Naive thymus-derived CD4-positive, alpha-beta T cell (primary cell): ENCODE data around the gene RAB3B. TPM values are rescaled to one million over a fixed set of nuclear protein-coding genes. Genes with fewer than 3 reads are reported as not detected.
A peak's percentile ranks its signal among the peaks of the same experiment; 100 is the strongest.
"Not testable (repeated sequence)": the region's sequence is repeated elsewhere in the genome, so short reads cannot be mapped to it uniquely, and the experiment has no call there.

Experiments
- ATAC-seq: fragments of 150-1000 bp; cut with Tn5 transposase; 2 replicates; pipeline ENCODE4 v1.10.0; 2021; ENCODE audit warnings: mild to moderate bottlenecking, moderate library complexity
- CTCF ChIA-PET: fragments of 350-600 bp; sonication (Branson Sonifier 250); formaldehyde crosslinking; loops from one replicate; lab custom pipeline; 2021; ENCODE audit warnings: antibody characterized with exemption; lab: Charles Lee
- POLR2A ChIA-PET: fragments of 350-600 bp; sonication (Branson Sonifier 250); formaldehyde crosslinking; loops from one replicate; lab custom pipeline; 2021; ENCODE audit warnings: antibody characterized with exemption, inconsistent platforms; lab: Charles Lee
- DNase-seq, 9 donors: peaks; one replicate each; pipeline versions ENCODE4 v3.0.0 to v3.0.0-alpha.2; 2020 to 2022; ENCODE audit warnings: mixed read lengths in 1 of 9
- H3K27ac ChIP-seq: one replicate; pipeline ENCODE4 v1.7.0; 2013; ENCODE audit warnings: mild to moderate bottlenecking, low read depth, low read length, moderate library complexity
- H3K27me3 ChIP-seq, 2 donors: one replicate each; pipeline ENCODE4 v1.7.0; 2013; ENCODE audit warnings: low read length in 2 of 2, mild to moderate bottlenecking in 2 of 2, moderate library complexity in 2 of 2; ENCODE audit not compliant: control insufficient read depth in 2 of 2, insufficient read depth in 2 of 2
- H3K36me3 ChIP-seq, 3 experiments: 1 replicate in 2 of 3; 2 replicates in 1 of 3; pipeline ENCODE4 v1.7.0; 2013; ENCODE audit warnings: low read length in 3 of 3, mild to moderate bottlenecking in 3 of 3, moderate library complexity in 1 of 3; ENCODE audit not compliant: insufficient read depth in 3 of 3, control insufficient read depth in 2 of 3
- H3K4me1 ChIP-seq, 2 donors: one replicate each; pipeline ENCODE4 v1.7.0; 2013; ENCODE audit warnings: low read length in 2 of 2, mild to moderate bottlenecking in 2 of 2, moderate library complexity in 1 of 2; ENCODE audit not compliant: control insufficient read depth in 2 of 2, insufficient read depth in 2 of 2
- H3K4me3 ChIP-seq: 2 replicates; pipeline ENCODE4 v1.7.0; 2013; ENCODE audit warnings: mild to moderate bottlenecking, low read length
- H3K9me3 ChIP-seq, 3 experiments: 1 replicate in 2 of 3; 2 replicates in 1 of 3; pipeline ENCODE4 v1.7.0; 2013; ENCODE audit warnings: low read length in 3 of 3; ENCODE audit not compliant: control insufficient read depth in 2 of 3
- H3K27ac Mint-ChIP-seq, 9 donors: one replicate each; pipeline ENCODE4 v1.8.0; 2020 to 2022; ENCODE audit warnings: mixed read lengths in 9 of 9, mild to moderate bottlenecking in 8 of 9, moderate library complexity in 5 of 9, inconsistent platforms in 2 of 9
- H3K27me3 Mint-ChIP-seq, 5 donors: one replicate each; pipeline ENCODE4 v1.8.0; 2021 to 2022; ENCODE audit warnings: mixed read lengths in 5 of 5, mild to moderate bottlenecking in 1 of 5
- H3K36me3 Mint-ChIP-seq, 5 donors: one replicate each; pipeline ENCODE4 v1.8.0; 2020 to 2022; ENCODE audit warnings: mixed read lengths in 5 of 5, mild to moderate bottlenecking in 3 of 5, inconsistent platforms in 1 of 5
- H3K4me1 Mint-ChIP-seq, 7 donors: one replicate each; pipeline ENCODE4 v1.8.0; 2020 to 2022; ENCODE audit warnings: mixed read lengths in 7 of 7, mild to moderate bottlenecking in 3 of 7, inconsistent platforms in 1 of 7
- H3K4me3 Mint-ChIP-seq, 10 donors: one replicate each; pipeline ENCODE4 v1.8.0; 2020 to 2022; ENCODE audit warnings: mild to moderate bottlenecking in 10 of 10, mixed read lengths in 10 of 10, moderate library complexity in 6 of 10, inconsistent platforms in 2 of 10
- H3K9me3 Mint-ChIP-seq, 11 donors: one replicate each; pipeline ENCODE4 v1.8.0; 2020 to 2022; ENCODE audit warnings: mixed read lengths in 11 of 11, mild to moderate bottlenecking in 4 of 11, inconsistent platforms in 1 of 11, moderate library complexity in 1 of 11
- intact Hi-C, 2 donors: fragments of 100-400 bp; cut with micrococcal nuclease; formaldehyde crosslinking; loops; one replicate each; pipeline ENCODE4 v1.15.1; 2023
- polyA plus RNA-seq, 2 donors: library from polyadenylated mRNA; unstranded; fragments of 300-500 nt; fragmentation: Illumina TruSeq; gene quantifications; one replicate each; pipeline ENCODE4 v1.2.3, GENCODE V29; 2021
- total RNA-seq, 6 experiments: library from RNA in 5 of 6; stranded (reverse) in 5 of 6; gene quantifications; 1 replicate in 5 of 6; 2 replicates in 1 of 6; pipeline ENCODE4 v1.2.3 and lab custom pipeline; 2021 to 2026

Gene RAB3B
- total and polyA plus RNA-seq, 7 experiments from 2014 or later = 0.03 TPM; not detected in 6

DNA sequence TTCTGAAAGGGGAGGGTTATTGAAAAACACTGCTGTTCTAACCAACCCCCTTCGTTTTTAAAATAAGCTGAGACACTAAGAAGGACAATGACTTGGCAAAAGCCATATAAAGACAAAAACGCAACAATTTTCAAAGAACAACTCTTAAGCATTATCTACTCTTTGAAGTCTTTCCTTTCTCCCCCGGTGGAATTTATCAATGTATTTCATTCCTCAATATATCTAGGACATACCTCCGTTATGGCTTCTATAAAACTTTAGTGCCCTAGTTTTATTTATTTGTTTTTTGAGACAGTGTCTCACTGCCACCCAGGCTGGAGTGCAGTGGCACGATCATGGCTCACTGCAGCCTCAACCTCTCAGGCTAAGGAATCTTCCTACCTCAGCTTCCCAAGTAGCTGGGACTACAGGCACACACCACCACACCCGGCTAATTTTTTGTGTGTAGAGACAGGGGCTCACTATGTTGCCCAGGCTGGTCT lies 115.2 kb downstream of the RAB3B start:
- peaks cover 27 to 58% (median 37%) of the 10 kb centered on the region in 7 donors for H3K4me1 Mint-ChIP-seq
- intact Hi-C loops = loop anchor here in 1 of 2 donors (5.0 kb wide), 2 partner anchors 852 to 1322 kb away; partner anchors contain the start of genes CPT2 and ZYG11B
- ATAC-seq (no peak), DNase-seq (no peak)
- no peaks in the 10 kb centered on the region for H3K9me3 Mint-ChIP-seq
- Histone ChIP-seq H3K4me1 (peaks cover 16 to 26% of the 10 kb centered on the region in 2 donors), H3K36me3 (peaks cover 0 to 7% (median 0%) of the 10 kb centered on the region in 3 experiments), H3K27me3 (no peaks in the 10 kb centered on the region), H3K4me3 (no peak overlapping the region), H3K9me3 (no peaks in the 10 kb centered on the region), H3K27ac (no peak overlapping the region)
- peaks cover 0 to 18% (median 12%) of the 10 kb centered on the region in 5 donors for H3K36me3 Mint-ChIP-seq
- no peaks in the 10 kb centered on the region for H3K27me3 Mint-ChIP-seq
- ChIA-PET CTCF (interaction anchor here (0.7 kb wide), 1 partner anchor 518 kb away, joined by 3 read pairs; no protein-coding TSS in a partner anchor), POLR2A (interaction anchor here (0.6 to 1.0 kb wide), 2 partner anchors 12 to 13 kb away, joined by 3 read pairs; no protein-coding TSS in a partner anchor)
- H3K4me3 Mint-ChIP-seq = peak overlapping the region in 7 of 10 donors; percentile 29 to 80 (median 64)
- H3K27ac Mint-ChIP-seq = peak overlapping the region in 5 of 9 donors; percentile 7 to 66 (median 21)

DNA sequence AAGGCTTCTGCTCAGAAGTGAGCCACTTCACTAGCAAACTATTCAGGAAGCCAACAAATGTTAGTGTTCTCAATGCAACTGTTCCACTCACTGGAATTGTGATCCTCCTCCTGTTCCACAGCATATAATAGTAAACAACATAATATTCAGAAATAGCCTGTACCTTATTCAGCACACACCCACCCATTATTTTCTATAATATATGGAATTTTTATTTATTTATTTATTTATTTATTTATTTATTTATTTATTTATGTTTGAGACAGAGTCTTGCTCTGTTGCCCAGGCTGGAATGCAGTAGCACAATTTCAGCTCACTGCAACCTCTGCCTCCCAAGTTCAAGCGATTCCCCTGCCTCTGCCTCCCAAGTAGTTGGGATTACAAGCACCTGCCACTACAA lies 117.2 kb downstream of the RAB3B start:
- peaks cover 16 to 20% of the 10 kb centered on the region in 2 donors for H3K4me1 ChIP-seq
- H3K36me3 ChIP-seq, POLR2A ChIA-PET, CTCF ChIA-PET, ATAC-seq, H3K4me3 ChIP-seq, H3K27me3 Mint-ChIP-seq, intact Hi-C loops, H3K27ac Mint-ChIP-seq, H3K9me3 ChIP-seq, H3K27ac ChIP-seq, DNase-seq, H3K27me3 ChIP-seq, H3K9me3 Mint-ChIP-seq: not testable (repeated sequence)
- Mint-ChIP-seq H3K4me1 (peaks cover 32 to 73% (median 45%) of the 10 kb centered on the region in 7 donors), H3K36me3 (peaks cover 0 to 19% (median 12%) of the 10 kb centered on the region in 5 donors), H3K4me3 (peak overlapping the region in 3 of 10 donors; percentile 13 to 40 (median 27))

DNA sequence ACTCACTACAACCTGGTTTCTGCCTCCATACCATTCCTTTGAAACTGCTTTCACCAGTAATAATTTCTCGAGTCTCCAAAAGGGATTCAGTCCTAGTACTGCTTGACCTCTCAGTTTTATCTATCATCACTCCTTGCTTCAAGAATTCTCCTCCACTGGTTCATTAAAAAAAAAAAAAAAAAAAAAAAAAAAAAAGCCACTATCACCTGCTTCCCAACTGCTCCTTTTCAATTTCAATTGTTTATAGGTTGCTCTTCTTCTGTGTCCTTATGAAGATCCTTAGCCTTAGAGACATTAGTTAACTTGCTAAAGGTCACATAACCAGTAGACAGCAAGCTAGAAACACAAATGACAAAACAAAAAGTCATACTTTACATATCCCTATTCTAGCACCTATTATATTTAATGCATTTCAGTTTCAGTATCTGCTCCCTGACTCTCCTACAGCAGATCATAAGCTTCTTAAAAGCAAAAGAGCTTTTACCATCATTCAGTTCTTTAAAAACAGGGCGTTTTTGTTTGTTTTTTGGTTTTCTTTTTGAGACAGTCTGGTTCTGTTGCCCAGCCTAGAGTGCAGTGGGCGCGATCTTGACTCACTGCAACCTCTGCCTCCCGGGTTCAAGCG lies 119.0 kb downstream of the RAB3B start:
- peak overlapping the region in 3 of 9 donors; percentile 47 to 74 (median 54) for H3K27ac Mint-ChIP-seq
- intact Hi-C loops = no loop called here
- Histone ChIP-seq H3K4me3 (no peak overlapping the region), H3K9me3 (no peaks in the 10 kb centered on the region), H3K27ac (no peak overlapping the region), H3K27me3 (no peaks in the 10 kb centered on the region), H3K4me1 (peaks cover 5 to 7% of the 10 kb centered on the region in 2 donors), H3K36me3 (no peaks in the 10 kb centered on the region)
- POLR2A ChIA-PET = interaction anchor here (0.6 kb wide), 1 partner anchor 31 kb away, joined by 3 read pairs; no protein-coding TSS in a partner anchor
- peaks cover 0 to 23% (median 16%) of the 10 kb centered on the region in 5 donors for H3K36me3 Mint-ChIP-seq
- CTCF ChIA-PET = no interaction called here
- H3K4me3 Mint-ChIP-seq = peak overlapping the region in 7 of 10 donors; percentile 3 to 70 (median 31)
- no peaks in the 10 kb centered on the region for H3K27me3 Mint-ChIP-seq
- DNase-seq (no peak), ATAC-seq (no peak)
- H3K9me3 Mint-ChIP-seq = no peaks in the 10 kb centered on the region
- H3K4me1 Mint-ChIP-seq = peaks cover 49 to 89% (median 63%) of the 10 kb centered on the region in 7 donors

DNA sequence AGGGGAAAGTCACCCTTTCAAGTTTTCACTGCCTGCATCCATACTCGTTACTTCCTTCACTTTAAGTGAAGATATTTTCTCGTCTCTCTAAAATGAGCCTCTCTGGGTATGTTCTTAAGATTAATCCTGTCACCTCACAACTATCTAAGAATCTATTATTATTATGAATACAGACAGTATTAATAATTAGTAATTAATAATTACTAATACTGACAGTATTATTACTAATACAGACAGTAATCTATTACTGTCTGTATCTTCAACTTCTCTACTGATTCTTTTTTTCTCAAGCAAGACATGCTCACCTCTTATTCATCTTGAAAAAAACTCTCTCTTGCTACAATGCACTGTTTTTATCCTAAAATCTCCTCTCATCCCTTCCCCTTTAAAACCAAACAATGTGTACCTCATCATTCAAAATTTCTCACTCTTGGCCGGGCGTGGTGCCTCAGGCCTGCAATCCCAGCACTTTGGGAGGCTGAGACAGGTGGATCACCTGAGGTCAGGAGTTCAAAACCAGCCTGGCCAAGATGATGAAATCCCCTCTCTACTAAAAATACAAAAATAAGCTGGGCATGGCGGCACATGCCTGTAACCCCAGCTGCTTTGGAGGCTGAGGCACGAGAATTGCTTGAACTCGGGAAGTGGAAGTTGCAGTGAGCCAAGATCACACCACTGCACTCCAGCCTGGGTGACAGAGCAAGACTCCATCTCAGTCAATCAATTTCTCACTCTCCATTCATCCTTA lies 119.7 kb downstream of the RAB3B start:
- POLR2A ChIA-PET = interaction anchor here (0.6 kb wide), 1 partner anchor 32 kb away, joined by 3 read pairs; no protein-coding TSS in a partner anchor
- intact Hi-C loops = no loop called here
- no peaks in the 10 kb centered on the region for H3K9me3 ChIP-seq
- H3K36me3 Mint-ChIP-seq = peaks cover 0 to 23% (median 16%) of the 10 kb centered on the region in 5 donors
- DNase-seq (no peak), ATAC-seq (no peak)
- no peaks in the 10 kb centered on the region for H3K36me3 ChIP-seq
- H3K27me3 ChIP-seq = no peaks in the 10 kb centered on the region
- H3K27ac Mint-ChIP-seq = peak overlapping the region in 3 of 9 donors; percentile 12 to 62 (median 18)
- H3K4me1 ChIP-seq = peaks cover 5 to 6% of the 10 kb centered on the region in 2 donors
- CTCF ChIA-PET = no interaction called here
- H3K27ac ChIP-seq = no peak overlapping the region
- no peaks in the 10 kb centered on the region for H3K27me3 Mint-ChIP-seq
- no peaks in the 10 kb centered on the region for H3K9me3 Mint-ChIP-seq
- no peak overlapping the region for H3K4me3 ChIP-seq
- peaks cover 52 to 86% (median 65%) of the 10 kb centered on the region in 7 donors for H3K4me1 Mint-ChIP-seq
- H3K4me3 Mint-ChIP-seq = peak overlapping the region in 5 of 10 donors; percentile 17 to 70 (median 44)

DNA sequence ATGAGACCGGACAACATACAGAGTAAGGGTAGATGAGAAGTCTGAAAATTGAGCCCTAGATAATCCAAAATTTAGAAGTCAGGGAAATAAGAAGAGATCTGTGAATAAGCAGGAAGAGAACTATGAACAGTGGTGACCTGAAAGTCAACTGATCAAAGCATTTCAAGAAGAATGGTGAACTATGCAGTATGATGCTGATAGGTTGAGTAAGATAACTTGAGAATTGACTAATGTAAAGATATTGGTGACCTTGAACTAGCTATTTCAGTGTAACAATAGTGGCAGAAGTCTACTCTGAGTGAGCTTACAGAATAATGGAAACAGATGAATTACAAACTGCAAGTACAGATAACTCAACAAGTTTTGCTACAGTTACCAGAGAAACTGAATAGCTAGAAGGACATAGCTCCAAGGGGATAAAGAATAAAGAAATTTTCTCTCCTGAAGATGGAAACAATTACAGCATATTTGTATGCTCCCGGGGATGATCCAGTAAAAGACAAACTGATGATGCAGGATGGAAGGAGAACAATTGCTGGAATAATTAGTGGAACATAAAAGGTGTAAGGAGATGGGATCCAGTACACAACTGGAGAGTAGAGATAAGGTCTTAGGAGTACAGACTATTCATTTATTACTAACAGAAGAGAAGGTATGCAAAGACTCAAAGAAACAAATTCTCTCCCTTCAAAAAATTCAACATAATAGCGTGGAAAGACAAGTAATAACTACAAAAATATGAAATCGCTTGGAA lies 122.8 kb downstream of the RAB3B start:
- no peaks in the 10 kb centered on the region for H3K27me3 Mint-ChIP-seq
- Histone ChIP-seq H3K36me3 (no peaks in the 10 kb centered on the region), H3K4me3 (no peak overlapping the region), H3K4me1 (no peaks in the 10 kb centered on the region), H3K27me3 (no peaks in the 10 kb centered on the region), H3K27ac (no peak overlapping the region), H3K9me3 (no peaks in the 10 kb centered on the region)
- no peaks in the 10 kb centered on the region for H3K9me3 Mint-ChIP-seq
- intact Hi-C loops = no loop called here
- H3K36me3 Mint-ChIP-seq = peaks cover 0 to 16% (median 11%) of the 10 kb centered on the region in 5 donors
- CTCF ChIA-PET = no interaction called here
- peaks cover 42 to 74% (median 68%) of the 10 kb centered on the region in 7 donors for H3K4me1 Mint-ChIP-seq
- no peak for DNase-seq
- H3K27ac Mint-ChIP-seq = peak overlapping the region in 6 of 9 donors; percentile 2 to 90 (median 34)
- no peak for ATAC-seq
- peak overlapping the region in 4 of 10 donors; percentile 5 to 41 (median 28) for H3K4me3 Mint-ChIP-seq
- POLR2A ChIA-PET = no interaction called here

DNA sequence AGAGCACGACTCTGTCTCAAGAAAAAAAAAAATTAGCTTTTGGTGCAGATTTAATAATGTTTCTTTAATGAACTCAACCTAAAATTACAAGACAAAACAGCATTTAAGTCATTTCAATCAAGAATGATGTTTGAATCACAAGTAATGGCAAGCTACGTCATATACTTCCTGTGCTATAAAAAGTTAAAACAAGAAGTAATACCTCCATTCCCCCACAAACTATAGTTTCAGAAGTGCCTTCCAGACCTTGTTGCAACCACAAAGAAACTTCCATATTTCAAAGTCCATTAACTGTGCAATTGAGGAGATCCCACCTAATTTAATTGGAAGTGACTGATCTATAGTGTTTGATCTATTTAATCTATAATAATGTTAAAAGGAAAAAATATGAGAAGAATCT lies 127.1 kb downstream of the RAB3B start:
- peak overlapping the region in 4 of 9 donors; percentile 4 to 73 (median 40) for H3K27ac Mint-ChIP-seq
- intact Hi-C loops = no loop called here
- peaks cover 18 to 61% (median 44%) of the 10 kb centered on the region in 7 donors for H3K4me1 Mint-ChIP-seq
- no peaks in the 10 kb centered on the region for H3K9me3 ChIP-seq
- H3K27me3 Mint-ChIP-seq = no peaks in the 10 kb centered on the region
- no peaks in the 10 kb centered on the region for H3K4me1 ChIP-seq
- no peaks in the 10 kb centered on the region for H3K27me3 ChIP-seq
- ChIA-PET CTCF (no interaction called here), POLR2A (interaction anchor here (0.7 to 0.8 kb wide), 2 partner anchors 12 to 15 kb away, joined by 3 read pairs; partner anchors contain the start of gene NRDC)
- H3K36me3 ChIP-seq = no peaks in the 10 kb centered on the region
- H3K4me3 ChIP-seq = no peak overlapping the region
- DNase-seq (peak in 4 of 9 donors; percentile 16 to 42 (median 30)), ATAC-seq (peak; percentile 67)
- H3K27ac ChIP-seq = no peak overlapping the region
- H3K4me3 Mint-ChIP-seq = peak overlapping the region in 1 of 10 donors; percentile 10
- peaks cover 0 to 10% (median 8%) of the 10 kb centered on the region in 5 donors for H3K36me3 Mint-ChIP-seq
- no peaks in the 10 kb centered on the region for H3K9me3 Mint-ChIP-seq
